Measurements from ENCODE around the gene LRRC74B.
"Not testable (repeated sequence)": the region's sequence is repeated elsewhere in the genome, so short reads cannot be mapped to it uniquely, and the experiment has no call there.

LRRC74B gene

GRCh38 chr22:21074102-21074715, 28.5 kb downstream of the LRRC74B start:
- no peak for DNase-seq (ENCODE audit: extremely low read depth in 1 of 2, low read depth in 1 of 2)

GRCh38 chr22:21075516-21076138, 29.9 kb downstream of the LRRC74B start:
- no peak for DNase-seq (ENCODE audit: extremely low read depth in 1 of 2, low read depth in 1 of 2)

- no peak for DNase-seq (ENCODE audit: extremely low read depth in 1 of 2, low read depth in 1 of 2)
Measured at GRCh38 chr22:21076912-21077625, 31.3 kb downstream of the LRRC74B start.

GRCh38 chr22:21077884-21078508, 32.2 kb downstream of the LRRC74B start:
- no peak for DNase-seq (ENCODE audit: extremely low read depth in 1 of 2, low read depth in 1 of 2)

GRCh38 chr22:21078916-21079315, 33.2 kb downstream of the LRRC74B start:
- DNase-seq (ENCODE audit: extremely low read depth in 1 of 2, low read depth in 1 of 2), result no peak

- DNase-seq (ENCODE audit: extremely low read depth in 1 of 2, low read depth in 1 of 2), result no peak
Measured at GRCh38 chr22:21079493-21079892, 33.7 kb downstream of the LRRC74B start.

- no peak for DNase-seq (ENCODE audit: extremely low read depth in 1 of 2, low read depth in 1 of 2)
Measured at GRCh38 chr22:21080435-21081137, 34.8 kb downstream of the LRRC74B start.

GRCh38 chr22:21082248-21082647, 36.5 kb downstream of the LRRC74B start:
- no peak for DNase-seq (ENCODE audit: extremely low read depth in 1 of 2, low read depth in 1 of 2)

- DNase-seq (ENCODE audit: extremely low read depth in 1 of 2, low read depth in 1 of 2), result no peak
Measured at GRCh38 chr22:21087119-21087518, 41.4 kb downstream of the LRRC74B start.

- DNase-seq (ENCODE audit: extremely low read depth in 1 of 2, low read depth in 1 of 2), result not testable (repeated sequence)
Measured at GRCh38 chr22:21087926-21088325, 42.2 kb downstream of the LRRC74B start.

GRCh38 chr22:21091220-21091619, 45.5 kb downstream of the LRRC74B start:
- DNase-seq (ENCODE audit: extremely low read depth in 1 of 2, low read depth in 1 of 2), result not testable (repeated sequence)

GRCh38 chr22:21092797-21093554, 47.2 kb downstream of the LRRC74B start:
- DNase-seq (ENCODE audit: extremely low read depth in 1 of 2, low read depth in 1 of 2), result no peak

GRCh38 chr22:21093555-21094137, 47.9 kb downstream of the LRRC74B start:
- not testable (repeated sequence) for DNase-seq (ENCODE audit: extremely low read depth in 1 of 2, low read depth in 1 of 2)

- DNase-seq (ENCODE audit: extremely low read depth in 1 of 2, low read depth in 1 of 2), result no peak
Measured at GRCh38 chr22:21094911-21095772, 49.4 kb downstream of the LRRC74B start.

- no peak for DNase-seq (ENCODE audit: extremely low read depth in 1 of 2, low read depth in 1 of 2)
Measured at GRCh38 chr22:21095773-21096107, 50.0 kb downstream of the LRRC74B start.

- not testable (repeated sequence) for DNase-seq (ENCODE audit: extremely low read depth in 1 of 2, low read depth in 1 of 2)
Measured at GRCh38 chr22:21096878-21097277, 51.1 kb downstream of the LRRC74B start.

- no peak for DNase-seq (ENCODE audit: extremely low read depth in 1 of 2, low read depth in 1 of 2)
Measured at GRCh38 chr22:21098099-21098671, 52.4 kb downstream of the LRRC74B start.

- DNase-seq (ENCODE audit: extremely low read depth in 1 of 2, low read depth in 1 of 2), result no peak
Measured at GRCh38 chr22:21099578-21099977, 53.8 kb downstream of the LRRC74B start.

Measured in activated CD8-positive, alpha-beta memory T cell treated with anti-CD3 and anti-CD28 coated beads for 1 hour (primary cell).